Middle frontal gyrus (tissue), 1 donor: ENCODE data around the gene ZNF684.
"Not testable (repeated sequence)": the region's sequence is repeated elsewhere in the genome, so short reads cannot be mapped to it uniquely, and the experiment has no call there.

Source experiments
- DNase-seq: peaks from one replicate; pipeline ENCODE4 v3.0.0-alpha.2; 2015; ENCODE audit warnings: low spot score; ENCODE audit errors: extremely low spot score

ZNF684 gene

DNA sequence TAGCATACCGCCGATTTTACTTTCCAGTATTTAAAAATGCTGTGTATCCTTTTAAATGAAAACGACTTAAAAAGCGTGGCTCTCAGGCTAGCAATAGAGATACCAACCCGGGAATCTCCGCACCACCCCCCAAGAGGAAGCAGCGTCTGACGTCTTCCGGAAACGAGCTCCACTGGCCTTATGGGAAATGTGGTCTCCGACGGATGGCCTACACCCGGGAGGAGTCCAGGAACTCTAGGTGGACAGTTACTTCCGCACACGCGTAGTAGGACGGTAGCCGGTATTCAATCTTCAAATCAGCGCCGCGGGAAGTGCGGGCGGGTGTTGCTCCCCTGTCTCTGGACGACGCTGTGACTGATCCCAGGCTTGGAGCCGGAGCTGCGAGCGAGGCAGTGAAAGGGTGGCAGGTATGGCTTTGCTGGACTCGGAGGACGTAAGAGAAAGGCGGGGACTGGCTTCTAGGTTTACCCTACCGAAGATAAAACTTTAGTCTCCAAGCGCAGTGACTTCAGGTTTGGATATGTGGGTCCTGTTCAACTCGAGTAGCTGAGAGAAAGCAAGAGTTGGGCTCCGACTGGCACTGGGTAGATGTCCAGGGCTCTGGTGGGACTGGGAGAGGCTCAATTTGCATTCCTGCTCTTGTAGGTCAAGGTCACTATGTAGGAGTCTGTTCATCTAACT, at the start of gene ZNF684:
Gene ZNF684 (plus strand): TSS at position 257 of the 681 bp plus-strand sequence. CDS start 1,530 bp downstream, outside the sequence.
- peak; percentile 91 for DNase-seq

- no peak for DNase-seq
Measured at GRCh38 chr1:40495315-40495903, 36.0 kb upstream of the ZNF684 start.

GRCh38 chr1:40502651-40503050, 28.8 kb upstream of the ZNF684 start:
- DNase-seq, result not testable (repeated sequence)

- DNase-seq, result no peak
Measured at GRCh38 chr1:40507973-40508372, 23.5 kb upstream of the ZNF684 start.

DNA sequence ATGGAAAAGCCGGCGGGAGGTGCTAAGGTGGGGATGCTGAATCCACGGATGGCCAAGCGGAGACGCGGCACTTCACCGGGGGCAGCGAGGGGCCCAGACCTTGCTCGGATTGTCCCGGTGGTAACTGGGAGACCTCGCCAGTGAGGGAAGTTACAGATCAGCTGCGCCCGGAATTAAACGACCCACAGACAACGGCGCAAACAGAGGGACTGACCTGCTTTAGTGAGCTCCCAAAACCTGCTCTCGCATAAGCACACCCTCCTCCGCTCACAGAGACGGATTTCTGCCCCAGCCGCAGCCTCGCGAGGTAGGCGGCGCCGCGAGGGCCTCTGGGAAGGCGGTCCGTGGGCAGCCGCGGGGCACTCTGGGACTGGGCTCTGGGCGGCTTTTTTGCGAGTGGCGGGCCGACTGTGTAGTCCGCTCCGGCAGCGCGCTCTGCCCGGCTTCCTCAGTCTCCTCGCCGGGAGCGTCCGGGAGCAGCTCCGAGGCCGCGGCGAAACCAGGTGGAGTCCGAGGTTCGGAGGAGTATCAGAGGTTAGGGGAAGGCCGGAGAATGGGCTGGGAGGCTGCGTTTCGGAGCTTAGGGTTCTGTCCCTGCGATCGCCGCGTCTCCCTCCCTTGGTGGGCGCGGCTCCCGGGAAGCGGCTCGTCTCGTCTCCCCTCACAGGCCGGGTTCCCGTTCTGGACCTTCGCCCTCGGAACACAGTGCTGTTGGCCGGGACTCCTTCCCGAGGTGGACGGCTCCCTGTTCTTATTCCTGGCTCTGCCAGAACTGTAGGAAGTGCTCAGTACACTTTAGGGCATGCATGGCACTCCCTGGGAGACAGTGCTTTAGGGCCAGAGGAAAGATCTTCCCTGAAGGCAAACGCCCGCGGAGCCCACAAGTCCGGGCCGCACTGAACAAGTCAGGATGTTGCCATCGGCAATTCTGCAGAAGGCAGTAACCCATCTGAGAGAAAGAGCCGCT, 22.8 kb upstream of the ZNF684 start, which contains the start of gene EXO5:
Gene EXO5 (plus strand): TSS at position 393 of the 967 bp plus-strand sequence. CDS start 5,778 bp downstream, outside the sequence.
- DNase-seq, result peak; percentile 32

DNA sequence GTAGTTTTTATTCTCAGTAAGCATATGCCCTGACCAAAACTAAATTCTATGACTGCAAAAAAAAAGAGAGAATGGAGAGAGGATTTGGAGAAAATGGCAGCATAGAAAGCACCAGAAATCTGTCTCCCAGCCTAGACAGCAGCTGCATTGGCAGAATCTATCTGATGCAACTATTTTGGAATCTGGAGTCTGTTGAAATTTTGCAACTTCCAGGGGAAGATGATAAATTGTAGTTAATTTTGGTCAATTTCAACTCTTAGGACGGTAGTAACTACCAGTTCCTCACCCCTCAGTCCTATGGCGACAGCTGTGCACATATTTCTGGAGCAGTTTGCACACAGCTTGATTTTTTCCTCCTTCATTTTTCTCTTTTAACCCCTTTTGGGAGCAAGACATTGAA, 11.9 kb upstream of the ZNF684 start:
- DNase-seq, result no peak

DNA sequence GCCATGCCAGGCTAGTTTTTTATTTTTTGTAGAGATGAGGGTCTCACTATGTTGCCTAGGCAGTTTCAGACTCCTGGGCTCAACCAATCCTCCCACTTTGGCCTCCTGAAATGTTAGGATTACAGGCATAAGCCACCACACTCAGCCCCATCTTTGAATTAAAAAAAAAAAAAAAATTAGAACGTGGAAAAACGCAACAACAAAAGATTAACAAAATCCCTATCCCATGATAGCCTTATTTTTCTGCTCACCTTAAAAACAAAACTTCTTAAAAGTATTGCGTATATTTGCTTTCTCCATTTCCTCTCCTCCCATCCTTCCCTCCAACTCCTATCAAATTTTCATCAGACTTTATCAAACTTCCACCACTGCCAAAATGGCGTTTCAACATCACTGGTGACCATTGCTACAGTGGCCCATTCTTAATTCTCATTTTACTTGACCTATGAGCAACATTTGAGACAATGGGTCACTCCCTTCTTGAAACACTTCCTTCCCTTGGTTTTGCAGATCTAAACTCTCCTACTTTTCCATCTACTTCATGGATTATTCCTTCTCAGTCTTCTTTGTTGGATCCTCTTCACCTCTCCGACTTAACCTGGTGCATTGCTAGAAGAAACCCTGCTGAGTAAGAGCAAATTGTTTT, 579 bp upstream of the ZNF684 start:
- no peak for DNase-seq

- DNase-seq, result no peak
Measured at GRCh38 chr1:40532062-40532389, 589 bp downstream of the ZNF684 start.

- DNase-seq, result no peak
Measured at GRCh38 chr1:40532844-40533424, 1.5 kb downstream of the ZNF684 start.

DNA sequence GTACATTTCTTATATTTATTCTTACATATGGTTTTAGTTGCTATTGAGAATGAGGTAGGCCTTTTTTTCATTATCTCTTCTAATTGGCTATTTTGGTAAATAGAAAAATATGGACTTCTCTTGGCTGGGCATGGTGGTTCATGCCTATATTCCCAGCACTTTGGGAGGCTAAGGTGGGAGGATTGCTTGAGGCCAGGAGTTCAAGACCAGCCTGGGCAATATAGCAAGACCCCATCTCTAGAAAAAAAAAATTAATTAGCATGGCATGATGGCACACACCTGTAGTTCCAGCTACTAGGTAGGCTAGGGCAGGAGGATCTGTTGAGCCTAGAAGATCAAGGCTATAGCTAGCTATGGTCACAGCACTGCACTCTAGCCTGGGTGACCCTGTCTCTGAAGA, 3.2 kb downstream of the ZNF684 start:
- DNase-seq, result no peak

GRCh38 chr1:40535732-40536131, 4.3 kb downstream of the ZNF684 start:
- no peak for DNase-seq

GRCh38 chr1:40539338-40539737, 7.9 kb downstream of the ZNF684 start:
- DNase-seq, result no peak

DNA sequence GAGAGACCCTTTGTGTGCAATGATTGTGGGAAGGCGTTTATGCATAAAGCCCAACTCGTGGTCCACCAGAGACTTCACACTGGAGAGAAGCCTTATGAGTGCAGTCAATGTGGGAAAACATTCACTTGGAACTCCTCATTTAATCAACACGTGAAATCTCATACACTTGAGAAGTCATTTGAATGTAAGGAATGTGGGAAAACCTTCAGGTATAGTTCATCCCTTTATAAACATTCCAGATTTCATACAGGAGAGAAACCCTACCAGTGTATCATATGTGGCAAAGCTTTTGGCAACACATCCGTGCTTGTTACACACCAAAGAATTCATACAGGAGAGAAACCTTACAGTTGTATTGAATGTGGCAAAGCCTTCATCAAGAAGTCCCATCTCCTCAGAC, 15.5 kb downstream of the ZNF684 start:
- DNase-seq, result no peak

GRCh38 chr1:40553017-40553416, 21.6 kb downstream of the ZNF684 start:
- no peak for DNase-seq

DNA sequence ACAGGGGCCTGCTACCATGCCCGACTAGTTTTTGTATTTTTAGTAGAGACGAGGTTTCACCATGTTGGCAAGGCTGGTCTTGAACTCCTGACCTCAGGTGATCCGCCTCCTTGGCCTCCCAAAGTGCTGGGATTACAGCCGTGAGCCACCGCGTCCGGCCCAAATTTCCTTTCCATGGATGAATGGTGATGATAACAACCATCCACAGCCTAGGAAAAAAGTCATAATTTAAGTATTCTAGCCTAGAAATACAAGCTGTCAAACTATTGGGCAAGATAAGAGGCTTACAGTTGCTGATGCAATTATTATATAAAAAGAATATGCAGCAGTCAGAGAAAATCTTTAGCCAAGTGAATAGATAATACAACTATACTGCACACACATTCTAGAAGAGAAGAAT, 23.4 kb downstream of the ZNF684 start:
- not testable (repeated sequence) for DNase-seq

DNA sequence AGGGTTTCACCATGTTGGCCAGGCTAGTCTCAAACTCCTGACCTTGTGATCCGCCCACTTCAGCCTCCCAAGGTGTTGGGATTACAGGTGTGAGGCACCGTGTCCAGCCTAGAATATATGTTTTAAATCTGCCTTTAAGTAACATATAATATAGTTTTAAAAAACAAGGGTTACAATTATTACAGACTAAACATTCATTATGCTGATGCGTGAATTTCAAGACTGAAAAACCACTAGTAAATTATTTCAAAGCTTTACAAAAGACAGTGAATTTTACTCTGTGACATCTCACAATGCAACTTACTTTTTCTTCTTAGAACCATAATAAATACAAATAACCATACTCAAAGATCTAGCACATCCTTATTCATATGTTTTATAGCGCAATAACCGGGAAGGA, 24.7 kb downstream of the ZNF684 start:
- no peak for DNase-seq

DNA sequence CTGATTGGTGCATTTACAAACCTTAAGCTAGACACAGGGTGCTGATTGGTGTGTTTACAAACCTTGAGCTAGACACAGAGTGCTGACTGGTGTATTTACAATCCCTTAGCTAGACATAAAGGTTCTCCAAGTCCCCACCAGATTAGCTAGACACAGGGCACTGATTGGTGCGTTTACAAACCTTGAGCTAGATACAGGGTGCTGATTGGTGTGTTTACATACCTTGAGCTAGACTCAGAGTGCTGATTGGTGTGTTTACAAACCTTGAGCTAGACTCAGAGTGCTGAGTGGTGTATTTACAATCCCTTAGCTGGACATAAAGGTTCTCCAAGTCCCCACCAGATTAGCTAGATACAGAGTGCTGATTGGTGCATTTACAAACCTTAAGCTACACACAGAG, 26.8 kb downstream of the ZNF684 start:
- DNase-seq, result not testable (repeated sequence)

- no peak for DNase-seq
Measured at GRCh38 chr1:40562185-40562584, 30.7 kb downstream of the ZNF684 start.

- DNase-seq, result no peak
Measured at GRCh38 chr1:40563266-40563665, 31.8 kb downstream of the ZNF684 start.

- DNase-seq, result no peak
Measured at GRCh38 chr1:40564506-40564905, 33.1 kb downstream of the ZNF684 start.

- no peak for DNase-seq
Measured at GRCh38 chr1:40564913-40565312, 33.5 kb downstream of the ZNF684 start.
